BE2C (cell line): ENCODE results near the gene CCDC34.
"Not testable (repeated sequence)": the region's sequence is repeated elsewhere in the genome, so short reads cannot be mapped to it uniquely, and the experiment has no call there.

Experiments used
- DNase-seq: peaks from one replicate; pipeline ENCODE4 v3.0.0-alpha.2; 2020
- H3K27me3 ChIP-seq: fragments of 250-450 bp; sonication (Bioruptor Pico); 2 replicates; pipeline ENCODE4 v1.5.1; 2020; ENCODE audit warnings: mild to moderate bottlenecking
- H3K36me3 ChIP-seq: fragments of 250-450 bp; sonication (Bioruptor Pico); 2 replicates; pipeline ENCODE4 v1.5.1; 2020; ENCODE audit warnings: mild to moderate bottlenecking
- H3K4me1 ChIP-seq: fragments of 250-450 bp; sonication (Bioruptor Pico); 2 replicates; pipeline ENCODE4 v1.5.1; 2020
- H3K4me3 ChIP-seq: 2 replicates; pipeline ENCODE4 v1.5.1; 2011; ENCODE audit warnings: low read depth, low read length
- H3K9me3 ChIP-seq: fragments of 250-450 bp; sonication (Bioruptor Pico); 2 replicates; pipeline ENCODE4 v1.5.1; 2020
- CTCF ChIP-seq: IDR thresholded peaks from 2 replicates; pipeline ENCODE4 v1.5.1; 2012; ENCODE audit warnings: mild to moderate bottlenecking, low read depth, low read length

CCDC34 gene

GRCh38 chr11:27348340-27348873, 14.6 kb downstream of the CCDC34 start:
- TF ChIP-seq CTCF: no peak
- Histone ChIP-seq H3K9me3 (no peaks in the 10 kb centered on the region), H3K4me1 (no peaks in the 10 kb centered on the region), H3K27me3 (no peaks in the 10 kb centered on the region), H3K4me3 (no peak overlapping the region), H3K36me3 (no peaks in the 10 kb centered on the region)
- no peak for DNase-seq

- Histone ChIP-seq H3K36me3 (no peaks in the 10 kb centered on the region), H3K4me1 (no peaks in the 10 kb centered on the region), H3K27me3 (no peaks in the 10 kb centered on the region), H3K4me3 (no peak overlapping the region), H3K9me3 (no peaks in the 10 kb centered on the region)
- no peak for DNase-seq
- no peak for TF ChIP-seq CTCF
Measured at GRCh38 chr11:27347359-27348339, 15.4 kb downstream of the CCDC34 start.

- Histone ChIP-seq H3K4me1 (no peaks in the 10 kb centered on the region), H3K9me3 (no peaks in the 10 kb centered on the region), H3K36me3 (no peaks in the 10 kb centered on the region), H3K27me3 (no peaks in the 10 kb centered on the region), H3K4me3 (no peak overlapping the region)
- TF ChIP-seq CTCF: no peak
- DNase-seq: no peak
Measured at GRCh38 chr11:27339941-27340340, 23.1 kb downstream of the CCDC34 start.

- DNase-seq, H3K36me3 ChIP-seq, H3K27me3 ChIP-seq, H3K4me3 ChIP-seq, H3K9me3 ChIP-seq, H3K4me1 ChIP-seq: not testable (repeated sequence)
Measured at GRCh38 chr11:27334764-27335163, 28.3 kb downstream of the CCDC34 start.

- no peak for TF ChIP-seq CTCF
- Histone ChIP-seq H3K4me1 (no peaks in the 10 kb centered on the region), H3K27me3 (no peaks in the 10 kb centered on the region), H3K9me3 (no peaks in the 10 kb centered on the region), H3K36me3 (no peaks in the 10 kb centered on the region), H3K4me3 (no peak overlapping the region)
- no peak for DNase-seq
Measured at GRCh38 chr11:27331981-27332380, 31.0 kb downstream of the CCDC34 start.

GRCh38 chr11:27330633-27331270, 32.3 kb downstream of the CCDC34 start:
- TF ChIP-seq CTCF: no peak
- H3K36me3 ChIP-seq: no peaks in the 10 kb centered on the region
- DNase-seq: no peak
- H3K27me3 ChIP-seq: no peaks in the 10 kb centered on the region
- no peak overlapping the region for H3K4me3 ChIP-seq
- no peaks in the 10 kb centered on the region for H3K9me3 ChIP-seq
- H3K4me1 ChIP-seq: no peaks in the 10 kb centered on the region
